HepG2 (cell line): Measurements from ENCODE around the gene PARP15. TPM values are rescaled to one million over a fixed set of nuclear protein-coding genes. Genes with fewer than 3 reads are reported as not detected.

Source experiments
- ATAC-seq: fragments of 200-7000 bp; cut with Tn5 transposase; 3 replicates; pipeline ENCODE4 v1.9.1; 2020; ENCODE audit warnings: mild to moderate bottlenecking, moderate library complexity
- BruUV-seq: library from RNA; stranded (reverse); fragments of 400-500 nt; replicated peaks from 2 replicates; lab custom pipeline; 2021; lab: Mats Ljungman, UMichigan
- CTCF ChIA-PET: fragments of 300-600 bp; formaldehyde crosslinking; extraction: SDS; loops from one replicate; lab custom pipeline; 2021; ENCODE audit warnings: low total read pairs, inconsistent platforms, low intra/inter-chr PET ratio; lab: Yijun Ruan, JAX
- POLR2A ChIA-PET: fragments of 350-600 bp; sonication (Branson Sonifier 250); formaldehyde crosslinking; loops from one replicate; lab custom pipeline; 2020; ENCODE audit warnings: antibody characterized with exemption, inconsistent platforms; lab: Yijun Ruan, JAX
- DNase-seq: peaks from one replicate; pipeline ENCODE4 v3.0.0-alpha.2; 2015; ENCODE audit warnings: low spot score
- FAIRE-seq: peaks from 3 replicates; lab custom pipeline; 2011; peaks lifted over from hg19 to GRCh38; lab: Jason Lieb, UNC
- H2AFZ ChIP-seq: one replicate; pipeline ENCODE4 v1.6.1; 2011; ENCODE audit warnings: low read length, inconsistent platforms
- H3K27ac ChIP-seq: fragments of 300-600 bp; 3 replicates; pipeline ENCODE4 v1.8.0; 2011; ENCODE audit warnings: mixed run types, mild to moderate bottlenecking, mixed read lengths, low read length, inconsistent platforms; ENCODE audit not compliant: insufficient read depth; ENCODE audit errors: extremely low read length
- H3K27me3 ChIP-seq, 2 experiments: fragments of 200-600 bp in 1 of 2; 2 replicates in 1 of 2; 3 replicates in 1 of 2; pipeline versions ENCODE4 v1.6.0 to v1.8.0; 2011; ENCODE audit warnings: low read length in 2 of 2, mild to moderate bottlenecking in 2 of 2, moderate library complexity in 2 of 2, inconsistent platforms in 1 of 2; ENCODE audit not compliant: insufficient read depth in 2 of 2, control insufficient read depth in 1 of 2
- H3K36me3 ChIP-seq, 2 experiments: fragments of 200-600 bp in 1 of 2; replicated peaks in 1 of 2; 2 replicates in 1 of 2; 3 replicates in 1 of 2; pipeline versions ENCODE4 v1.5.1 to v1.8.0; 2011; ENCODE audit warnings: low read length in 2 of 2, inconsistent platforms in 1 of 2; ENCODE audit not compliant: insufficient read depth in 2 of 2, control insufficient read depth in 1 of 2
- H3K4me1 ChIP-seq: 2 replicates; pipeline ENCODE4 v1.5.1; 2012; ENCODE audit warnings: low read length, inconsistent platforms; ENCODE audit not compliant: insufficient read depth
- H3K4me2 ChIP-seq: 2 replicates; pipeline ENCODE4 v1.6.0; 2011; ENCODE audit warnings: low read depth, low read length, inconsistent platforms
- H3K4me3 ChIP-seq, 3 experiments: fragments of 200-600 bp in 1 of 3; sonication (generic), shearing (Covaris generic) in 1 of 3; replicated peaks in 1 of 3; 2 replicates each; pipeline ENCODE4 v1.5.1; 2011 to 2016; ENCODE audit warnings: low read length in 3 of 3, inconsistent platforms in 2 of 3, low read depth in 2 of 3, mild to moderate bottlenecking in 2 of 3, control low read depth in 1 of 3, mixed read lengths in 1 of 3; ENCODE audit not compliant: insufficient read depth in 1 of 3
- H3K79me2 ChIP-seq: one replicate; pipeline ENCODE4 v1.6.1; 2011; ENCODE audit warnings: low read length, inconsistent platforms; ENCODE audit not compliant: insufficient read depth
- H3K9ac ChIP-seq: 2 replicates; pipeline ENCODE4 v1.6.0; 2011; ENCODE audit warnings: mild to moderate bottlenecking, low read depth, low read length, inconsistent platforms; ENCODE audit not compliant: insufficient read depth
- H3K9me3 ChIP-seq: 2 replicates; pipeline ENCODE4 v1.5.1; 2012; ENCODE audit warnings: mild to moderate bottlenecking, low read length
- H4K20me1 ChIP-seq: 2 replicates; pipeline ENCODE4 v1.6.0; 2011; ENCODE audit warnings: inconsistent platforms, mild to moderate bottlenecking, low read length, moderate library complexity; ENCODE audit not compliant: insufficient read depth
- CENPT ChIP-seq: sonication (generic); formaldehyde crosslinking; IDR thresholded peaks from 2 replicates; pipeline ENCODE4 v1.8.0; 2022; ENCODE audit warnings: low read depth, mild to moderate bottlenecking, moderate library complexity, missing genetic modification reagents
- HNRNPK ChIP-seq: fragments of 200-400 bp; formaldehyde crosslinking; IDR thresholded peaks from 2 replicates; pipeline ENCODE4 v1.6.1; 2018; ENCODE audit warnings: low read length, low read depth, moderate library complexity, mild to moderate bottlenecking; ENCODE audit not compliant: poor library complexity, severe bottlenecking
- KMT2A ChIP-seq: sonication (generic); formaldehyde crosslinking; IDR thresholded peaks from 2 replicates; pipeline ENCODE4 v1.4.0; 2020; ENCODE audit warnings: missing genetic modification reagents
- ZNF605 ChIP-seq: sonication (generic); formaldehyde crosslinking; IDR thresholded peaks from 2 replicates; pipeline ENCODE4 v1.8.0; 2022; ENCODE audit warnings: mild to moderate bottlenecking, missing genetic modification reagents
- WGBS: methylation state at CpG from one replicate; pipeline ENCODE4 v1.1.6; 2017; ENCODE audit warnings: low lambda C conversion rate; 5-methylcytosine and 5-hydroxymethylcytosine counted together
- in situ Hi-C: cut with HindIII; loops from 2 replicates; pipeline ENCODE4 v1.10.0; 2017; ENCODE audit warnings: low pct_unique_long_range_greater_than_20kb; ENCODE audit not compliant: extremely low pct_ligation_motif_present
- intact Hi-C: fragments of 100-400 bp; cut with micrococcal nuclease; formaldehyde crosslinking; loops from one replicate; pipeline ENCODE4 v1.10.0; 2022; ENCODE audit not compliant: unreplicated experiment
- polyA plus RNA-seq, 8 experiments: library from polyadenylated mRNA; depleted of rRNA in 3 of 8; stranded (reverse) in 7 of 8; unstranded in 1 of 8; fragments of >200 nt; fragmentation: Illumina TruSeq in 4 of 8; extraction: Trizol in 4 of 8; gene quantifications; 2 replicates each; pipeline versions ENCODE4 v1.2.1 to v1.2.3, GENCODE V29; 2011 to 2016; ENCODE audit warnings: low read depth in 4 of 8, missing spikeins in 1 of 8, mixed read lengths in 1 of 8; ENCODE audit not compliant: insufficient read depth in 1 of 8
- total RNA-seq, 5 experiments: library from RNA; depleted of rRNA; stranded (reverse); fragments of >200 nt; fragmentation: Illumina TruSeq; extraction: Trizol; gene quantifications; 2 replicates each; pipeline ENCODE4 v1.2.3, GENCODE V29; 2016; ENCODE audit warnings: low read depth in 1 of 5

The PARP15 gene
- total and polyA plus RNA-seq, 2 of the 13 experiments (the other 11 are each of a cell fraction or from before 2014, with no cell fraction given): 0.02 TPM; not detected in 1

DNA sequence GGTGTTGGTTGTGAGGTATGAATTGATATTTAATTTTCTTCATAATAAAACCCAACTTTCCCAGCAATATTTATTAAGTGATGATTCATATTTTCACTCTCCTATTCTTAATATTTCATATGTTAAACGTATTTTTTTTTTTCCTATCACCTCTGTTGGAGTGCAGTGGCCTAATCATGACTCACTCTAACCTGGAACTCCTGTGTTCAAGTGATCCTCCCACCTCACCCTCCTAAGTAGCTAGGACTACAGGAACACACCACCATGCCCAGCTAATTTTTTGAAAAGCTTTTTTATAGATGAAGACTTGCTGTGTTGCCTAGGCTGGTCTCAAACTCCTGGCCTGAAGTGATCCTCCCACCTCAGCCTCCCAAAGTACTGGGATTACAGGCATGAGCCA lies 8.6 kb downstream of the PARP15 start:
- no TSS peak for BruUV-seq
- no peak overlapping the region for H3K9ac ChIP-seq
- no peaks in the 10 kb centered on the region for H4K20me1 ChIP-seq
- 3% methylated on average over 1 of the region's 1 CpG for WGBS
- peaks cover 11% of the 10 kb centered on the region; the same call in 1 of the 2 replicates for H3K4me1 ChIP-seq
- no peak for ATAC-seq
- H3K4me3 ChIP-seq: no peak overlapping the region
- H3K36me3 ChIP-seq: no peaks in the 10 kb centered on the region
- H3K4me2 ChIP-seq: no peak overlapping the region
- H3K27ac ChIP-seq: no peak overlapping the region
- intact Hi-C loops: no loop called here
- H3K27me3 ChIP-seq: no peaks in the 10 kb centered on the region
- no peak overlapping the region for H2AFZ ChIP-seq
- CTCF ChIA-PET: no interaction called here
- peaks cover 21% of the 10 kb centered on the region for H3K9me3 ChIP-seq
- POLR2A ChIA-PET: no interaction called here
- DNase-seq: no peak
- in situ Hi-C loops: no loop called here
- FAIRE-seq: no peak
- TF ChIP-seq CENPT (CRISPR knock-in tag) (no peak), KMT2A (CRISPR knock-in tag) (no peak)
- H3K79me2 ChIP-seq: no peaks in the 10 kb centered on the region

DNA sequence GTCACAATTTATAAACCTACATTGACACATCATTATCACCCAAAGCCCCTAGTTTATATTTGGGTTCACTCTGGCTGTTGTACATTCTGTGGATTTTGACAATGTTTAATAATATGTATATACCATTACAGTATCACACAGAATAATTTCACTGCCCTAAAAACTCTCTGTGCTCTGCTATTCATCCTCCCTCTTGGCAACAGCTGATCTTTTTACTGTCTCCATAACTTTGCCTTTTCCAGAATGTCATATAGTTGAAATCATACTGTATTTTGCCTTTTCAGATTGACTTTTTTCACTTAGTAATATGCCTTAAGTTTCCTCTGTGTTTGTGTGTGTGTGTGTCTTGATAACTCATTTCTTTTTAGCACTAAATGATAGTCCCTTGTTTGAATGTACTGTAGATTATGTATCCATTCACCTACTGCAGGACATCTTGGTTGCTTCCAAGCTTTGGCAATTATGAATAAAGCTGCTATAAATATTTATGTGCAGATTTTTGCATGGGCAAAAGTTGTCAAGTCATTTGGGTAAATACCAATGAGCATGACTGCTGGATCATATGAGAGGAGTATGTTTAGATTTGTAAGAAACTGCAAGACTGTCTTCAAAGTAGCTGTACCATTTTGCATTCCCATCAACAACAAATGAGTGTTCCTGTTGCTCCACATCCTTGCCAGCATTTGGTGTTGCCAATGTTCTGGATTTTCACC lies 9.5 kb downstream of the PARP15 start:
- ChIA-PET POLR2A (no interaction called here), CTCF (no interaction called here)
- no peak for ATAC-seq
- Histone ChIP-seq H3K36me3 (no peaks in the 10 kb centered on the region), H3K9ac (no peak overlapping the region), H3K9me3 (peaks cover 13% of the 10 kb centered on the region), H4K20me1 (no peaks in the 10 kb centered on the region), H3K27ac (no peak overlapping the region), H3K4me1 (peaks cover 11% of the 10 kb centered on the region; the same call in 1 of the 2 replicates), H3K27me3 (no peaks in the 10 kb centered on the region), H3K4me3 (no peak overlapping the region), H3K79me2 (no peaks in the 10 kb centered on the region), H2AFZ (no peak overlapping the region), H3K4me2 (no peak overlapping the region)
- TF ChIP-seq ZNF605 (CRISPR knock-in tag) (no peak), HNRNPK (peak; percentile 42)
- BruUV-seq: no TSS peak
- in situ Hi-C loops: no loop called here
- DNase-seq: no peak
- intact Hi-C loops: no loop called here
- FAIRE-seq: no peak
